Left lung (tissue), 10 donors: ENCODE measurements around the gene ZNF426. TPM values are rescaled to one million over a fixed set of nuclear protein-coding genes. Genes with fewer than 3 reads are reported as not detected.

Experiments used
- ATAC-seq: fragments of 200-7000 bp; cut with Tn5 transposase; one replicate; pipeline ENCODE4 v1.9.1; 2020; ENCODE audit warnings: moderate library complexity
- DNase-seq, 4 donors: peaks; one replicate each; pipeline ENCODE4 v3.0.0-alpha.2; 2013 to 2020
- H3K27ac ChIP-seq, 2 donors: fragments of 200-600 bp; sonication (generic) in 1 of 2; one replicate each; pipeline versions ENCODE4 v1.5.0 to v1.8.0; 2020 to 2021
- H3K27me3 ChIP-seq, 2 donors: fragments of 200-600 bp; sonication (generic) in 1 of 2; one replicate each; pipeline versions ENCODE4 v1.5.0 to v1.8.0; 2020 to 2021
- H3K36me3 ChIP-seq, 2 donors: fragments of 200-600 bp; sonication (generic) in 1 of 2; one replicate each; pipeline versions ENCODE4 v1.5.0 to v1.8.0; 2020 to 2021
- H3K4me1 ChIP-seq, 2 donors: fragments of 200-600 bp; one replicate each; pipeline ENCODE4 v1.8.0; 2021
- H3K4me3 ChIP-seq, 2 donors: fragments of 200-600 bp; sonication (generic) in 1 of 2; one replicate each; pipeline versions ENCODE4 v1.5.0 to v1.8.0; 2020 to 2021; ENCODE audit warnings: mild to moderate bottlenecking in 1 of 2
- H3K9me3 ChIP-seq, 2 donors: fragments of 200-600 bp; sonication (generic) in 1 of 2; one replicate each; pipeline versions ENCODE4 v1.5.0 to v1.8.0; 2020 to 2021
- CTCF ChIP-seq, 2 donors: fragments of 200-600 bp; sonication (generic) in 1 of 2; IDR thresholded peaks; one replicate each; pipeline versions ENCODE4 v1.5.0 to v1.8.0; 2021; ENCODE audit warnings: antibody characterized with exemption in 2 of 2
- intact Hi-C, 2 donors: fragments of 100-400 bp; cut with DNase I; formaldehyde crosslinking; loops; one replicate each; pipeline versions ENCODE4 v1.11.2 to v1.14.2; 2022
- polyA plus RNA-seq, 6 donors: library from polyadenylated mRNA; unstranded; fragments of 120-200 nt; gene quantifications; one replicate each; pipeline ENCODE4 v1.2.1, GENCODE V29; 2013; ENCODE audit not compliant: insufficient read length in 6 of 6
- total RNA-seq, 2 donors: library from RNA; stranded (reverse); fragmentation: NEBNext Ultra II Directional; extraction: Animal tissue kit (Norgen Biotek cat#: 25700); gene quantifications; one replicate each; pipeline ENCODE4 v1.2.1, GENCODE V29; 2021
- donor health status: DM: no; HTN: yes; CAD: no.
- donor health status: DM: no; HTN: no; CAD: no.

The ZNF426 gene
- total and polyA plus RNA-seq, 8 donors: 16.1 to 27.1 (median 22.6) TPM

- TF ChIP-seq CTCF (IDR thresholded peaks at IDR 0.05): no peak
- Histone ChIP-seq H3K9me3 (peaks cover 0 to 51% of the 10 kb centered on the region in 2 donors), H3K27me3 (no peaks in the 10 kb centered on the region), H3K27ac (no peak overlapping the region), H3K4me3 (no peak overlapping the region), H3K4me1 (peaks cover 0 to 27% of the 10 kb centered on the region in 2 donors), H3K36me3 (peaks cover 0 to 58% of the 10 kb centered on the region in 2 donors)
- intact Hi-C loops: no loop called here
- ATAC-seq: no peak
- no peak for DNase-seq
These were observed 42.3 kb upstream of the ZNF426 start for GRCh38 chr19:9580728-9581127.

- TF ChIP-seq CTCF (IDR thresholded peaks at IDR 0.05): no peak
- Histone ChIP-seq H3K4me1 (no peaks in the 10 kb centered on the region), H3K36me3 (peaks cover 18 to 88% of the 10 kb centered on the region in 2 donors), H3K27me3 (no peaks in the 10 kb centered on the region), H3K9me3 (peaks cover 16 to 99% of the 10 kb centered on the region in 2 donors), H3K4me3 (no peak overlapping the region), H3K27ac (no peak overlapping the region)
- ATAC-seq (no peak), DNase-seq (no peak)
- intact Hi-C loops: no loop called here
These were observed 31.8 kb upstream of the ZNF426 start for GRCh38 chr19:9570255-9570654.

- Histone ChIP-seq H3K36me3 (peaks cover 18 to 99% of the 10 kb centered on the region in 2 donors), H3K27ac (no peak overlapping the region), H3K9me3 (peaks cover 16 to 100% of the 10 kb centered on the region in 2 donors), H3K4me1 (no peaks in the 10 kb centered on the region), H3K27me3 (no peaks in the 10 kb centered on the region), H3K4me3 (no peak overlapping the region)
- ATAC-seq (no peak), DNase-seq (no peak)
- no peak for TF ChIP-seq CTCF (IDR thresholded peaks at IDR 0.05)
- intact Hi-C loops: no loop called here
These were observed 28.3 kb upstream of the ZNF426 start for GRCh38 chr19:9566729-9567128.

- intact Hi-C loops: no loop called here
- ATAC-seq: no peak
- TF ChIP-seq CTCF (IDR thresholded peaks at IDR 0.05): no peak
- peaks cover 11 to 100% of the 10 kb centered on the region in 2 donors for H3K9me3 ChIP-seq
- no peak for DNase-seq
- H3K36me3 ChIP-seq: peaks cover 18 to 99% of the 10 kb centered on the region in 2 donors
- no peak overlapping the region for H3K27ac ChIP-seq
- H3K27me3 ChIP-seq: no peaks in the 10 kb centered on the region
- H3K4me3 ChIP-seq: no peak overlapping the region
- H3K4me1 ChIP-seq: no peaks in the 10 kb centered on the region
These were observed 27.7 kb upstream of the ZNF426 start for GRCh38 chr19:9565900-9566705.

- Histone ChIP-seq H3K27ac (no peak overlapping the region), H3K4me1 (no peaks in the 10 kb centered on the region), H3K27me3 (no peaks in the 10 kb centered on the region), H3K9me3 (peaks cover 0 to 91% of the 10 kb centered on the region in 2 donors), H3K36me3 (no peaks in the 10 kb centered on the region), H3K4me3 (no peak overlapping the region)
- ATAC-seq: no peak
- intact Hi-C loops: no loop called here
- no peak for DNase-seq
- no peak for TF ChIP-seq CTCF (IDR thresholded peaks at IDR 0.05)
These were observed 14.3 kb upstream of the ZNF426 start for GRCh38 chr19:9552536-9553274.
